SK-N-SH treated with all-trans-retinoic acid at 6 μM for 48 hours (cell line): ENCODE measurements around the gene GTPBP3.

ENCODE experiments used
- ATAC-seq: fragments of 200-7000 bp; cut with Tn5 transposase; 3 replicates; pipeline ENCODE4 v1.9.1; 2020; ENCODE audit warnings: mild to moderate bottlenecking, moderate library complexity
- ARNTL ChIP-seq: fragments of 450-650 bp; formaldehyde crosslinking; IDR thresholded peaks from 2 replicates; pipeline ENCODE4 v1.5.0; 2020; ENCODE audit warnings: low read depth, mild to moderate bottlenecking, moderate library complexity, borderline replicate concordance
- BACH2 ChIP-seq: fragments of 250-450 bp; sonication (Bioruptor Pico); IDR thresholded peaks from 2 replicates; pipeline ENCODE4 v1.9.0; 2021; ENCODE audit warnings: mild to moderate bottlenecking, borderline replicate concordance
- CREB5 ChIP-seq: fragments of 250-450 bp; sonication (Bioruptor Pico); IDR thresholded peaks from 2 replicates; pipeline ENCODE4 v1.5.1; 2020; ENCODE audit warnings: low read depth, mild to moderate bottlenecking, moderate library complexity
- CSDC2 ChIP-seq: fragments of 250-450 bp; sonication (Bioruptor Pico); IDR thresholded peaks from 2 replicates; pipeline ENCODE4 v1.5.0; 2020; ENCODE audit warnings: mild to moderate bottlenecking, moderate library complexity
- CSRNP3 ChIP-seq: fragments of 250-450 bp; sonication (Bioruptor Pico); IDR thresholded peaks from 2 replicates; pipeline ENCODE4 v1.5.1; 2021; ENCODE audit warnings: mild to moderate bottlenecking, moderate library complexity
- ESRRG ChIP-seq: fragments of 250-450 bp; sonication (Bioruptor Pico); IDR thresholded peaks from 2 replicates; pipeline ENCODE4 v1.6.1; 2021; ENCODE audit warnings: mild to moderate bottlenecking
- GLIS3 ChIP-seq: fragments of 250-450 bp; sonication (Bioruptor Pico); IDR thresholded peaks from 2 replicates; pipeline ENCODE4 v1.5.0; 2020; ENCODE audit warnings: mild to moderate bottlenecking, moderate library complexity
- ISL1 ChIP-seq: fragments of 250-450 bp; sonication (Bioruptor Pico); IDR thresholded peaks from 2 replicates; pipeline ENCODE4 v2.1.2; 2022; ENCODE audit warnings: mild to moderate bottlenecking, moderate library complexity
- PATZ1 ChIP-seq: fragments of 250-450 bp; sonication (Bioruptor Pico); IDR thresholded peaks from 2 replicates; pipeline ENCODE4 v1.8.0; 2020; ENCODE audit warnings: mild to moderate bottlenecking, moderate library complexity, borderline replicate concordance
- POU6F1 ChIP-seq: fragments of 250-450 bp; sonication (Bioruptor Pico); IDR thresholded peaks from 2 replicates; pipeline ENCODE4 v1.8.0; 2021; ENCODE audit warnings: low read depth, mild to moderate bottlenecking, moderate library complexity, borderline replicate concordance
- RARB ChIP-seq: fragments of 250-450 bp; sonication (Bioruptor Pico); IDR thresholded peaks from 2 replicates; pipeline ENCODE4 v1.8.0; 2021; ENCODE audit warnings: mild to moderate bottlenecking, moderate library complexity
- SNAI2 ChIP-seq: fragments of 250-450 bp; sonication (Bioruptor Pico); IDR thresholded peaks from 2 replicates; pipeline ENCODE4 v1.5.0; 2020; ENCODE audit warnings: mild to moderate bottlenecking, moderate library complexity
- TCF4 ChIP-seq: fragments of 250-450 bp; sonication (Bioruptor Pico); IDR thresholded peaks from 2 replicates; pipeline ENCODE4 v1.8.0; 2021; ENCODE audit warnings: mild to moderate bottlenecking, moderate library complexity, borderline replicate concordance
- TOX ChIP-seq: fragments of 250-450 bp; sonication (Bioruptor Pico); IDR thresholded peaks from 2 replicates; pipeline ENCODE4 v1.8.0; 2021; ENCODE audit warnings: mild to moderate bottlenecking, moderate library complexity, borderline replicate concordance
- TSHZ2 ChIP-seq: fragments of 250-450 bp; sonication (Bioruptor Pico); IDR thresholded peaks from 2 replicates; pipeline ENCODE4 v1.5.0; 2020; ENCODE audit warnings: mild to moderate bottlenecking, moderate library complexity
- ZC3H10 ChIP-seq: fragments of 250-450 bp; sonication (Bioruptor Pico); IDR thresholded peaks from 2 replicates; pipeline ENCODE4 v1.5.1; 2021; ENCODE audit warnings: mild to moderate bottlenecking, moderate library complexity
- ZFP3 ChIP-seq: fragments of 250-450 bp; sonication (Bioruptor Pico); IDR thresholded peaks from 2 replicates; pipeline ENCODE4 v1.5.0; 2020; ENCODE audit warnings: mild to moderate bottlenecking, moderate library complexity
- ZFP30 ChIP-seq: fragments of 450-650 bp; formaldehyde crosslinking; IDR thresholded peaks from 2 replicates; pipeline ENCODE4 v1.5.0; 2022; ENCODE audit warnings: mild to moderate bottlenecking, moderate library complexity
- ZNF565 ChIP-seq: fragments of 450-650 bp; formaldehyde crosslinking; conservative IDR thresholded peaks from 2 replicates; pipeline ENCODE4 v1.5.0; 2020; ENCODE audit warnings: low read depth, mild to moderate bottlenecking, moderate library complexity
- ZNF70 ChIP-seq: fragments of 450-650 bp; formaldehyde crosslinking; IDR thresholded peaks from 2 replicates; pipeline ENCODE4 v1.5.0; 2020; ENCODE audit warnings: mild to moderate bottlenecking, moderate library complexity
- ZNF8 ChIP-seq: fragments of 450-650 bp; formaldehyde crosslinking; IDR thresholded peaks from 2 replicates; pipeline ENCODE4 v1.5.0; 2020; ENCODE audit warnings: mild to moderate bottlenecking, moderate library complexity

Gene GTPBP3

GRCh38 chr19:17336872-17337674 is at the start of gene GTPBP3:
TSS of gene GTPBP3 (plus strand) at chr19:17337553. CDS start at chr19:17337612, 59 bp downstream.
- TF ChIP-seq ZFP3 (CRISPR knock-in tag) (peak; percentile 91; the same call in 1 of the 2 replicates), CSDC2 (CRISPR knock-in tag) (no peak), BACH2 (CRISPR knock-in tag) (0 out of 2 replicates have a peak, but pooled peaks have one; percentile 66), ZC3H10 (CRISPR knock-in tag) (no peak), TCF4 (CRISPR knock-in tag) (no peak), POU6F1 (no peak), CSRNP3 (no peak)

GRCh38 chr19:17289489-17289888 is 47.9 kb upstream of the GTPBP3 start:
- ATAC-seq = peak; percentile 75
- no peak for TF ChIP-seq ZNF565 (CRISPR knock-in tag)
- no peak for TF ChIP-seq PATZ1 (CRISPR knock-in tag)
- no peak for TF ChIP-seq ZFP3 (CRISPR knock-in tag)
- no peak for TF ChIP-seq SNAI2 (CRISPR knock-in tag)
- no peak for TF ChIP-seq ISL1 (CRISPR knock-in tag)
- TF ChIP-seq ZNF8 (CRISPR knock-in tag) = no peak
- no peak for TF ChIP-seq ARNTL
- TF ChIP-seq ZNF70 (CRISPR knock-in tag) = no peak
- TF ChIP-seq TCF4 (CRISPR knock-in tag) = no peak
- TF ChIP-seq CSRNP3 = no peak
- no peak for TF ChIP-seq BACH2 (CRISPR knock-in tag)
- TF ChIP-seq TSHZ2 = no peak
- no peak for TF ChIP-seq CREB5 (CRISPR knock-in tag)
- TF ChIP-seq CSDC2 (CRISPR knock-in tag) = no peak
- no peak for TF ChIP-seq RARB (CRISPR knock-in tag)
- no peak for TF ChIP-seq GLIS3 (CRISPR knock-in tag)
- TF ChIP-seq TOX = no peak
- no peak for TF ChIP-seq ESRRG (CRISPR knock-in tag)
- TF ChIP-seq ZFP30 = no peak
- TF ChIP-seq ZC3H10 (CRISPR knock-in tag) = no peak

More at GRCh38 chr19:17336872-17337674, at the start of gene GTPBP3:
- peak; percentile 91 for ATAC-seq
